Tibial nerve (tissue), 4 donors: ENCODE results near the gene HOGA1.

ENCODE experiments used
- CTCF ChIP-seq, 5 experiments: fragments of 200-600 bp in 3 of 5; fragments of 450-650 bp in 2 of 5; sonication (generic) in 3 of 5; IDR thresholded peaks; one replicate each; pipeline ENCODE4 v1.5.1; 2016 to 2019; ENCODE audit warnings: antibody characterized with exemption in 5 of 5, mild to moderate bottlenecking in 3 of 5, moderate library complexity in 2 of 5
- EP300 ChIP-seq, 2 donors: sonication (generic); formaldehyde crosslinking; IDR thresholded peaks; one replicate each; pipeline ENCODE4 v1.6.1; 2017; ENCODE audit warnings: antibody characterized with exemption in 2 of 2, mild to moderate bottlenecking in 1 of 2
- POLR2A ChIP-seq, 2 donors: fragments of 450-650 bp; IDR thresholded peaks; one replicate each; pipeline ENCODE4 v1.6.1; 2017; ENCODE audit warnings: antibody characterized with exemption in 2 of 2, mild to moderate bottlenecking in 2 of 2, moderate library complexity in 2 of 2

GRCh38 chr10:97567891-97568290, 16.3 kb upstream of the HOGA1 start:
- TF ChIP-seq CTCF (IDR thresholded peaks at IDR 0.05) = no peak
- no peak for TF ChIP-seq POLR2A (IDR thresholded peaks at IDR 0.05)
- TF ChIP-seq EP300 (IDR thresholded peaks at IDR 0.05) = no peak
